ENCODE measurements around the gene PPP2R3B.
A peak's percentile ranks its signal among the peaks of the same experiment; 100 is the strongest.

PPP2R3B gene

GRCh38 chrX:318068-318738, 68.5 kb downstream of the PPP2R3B start:
- TF ChIP-seq CTCF (IDR thresholded peaks at IDR 0.05; ENCODE audit: extremely low read depth, missing control alignments) = no peak
- peak; percentile 97 for DNase-seq (ENCODE audit: low spot score)

GRCh38 chrX:317424-318067, 69.2 kb downstream of the PPP2R3B start:
- DNase-seq (ENCODE audit: low spot score) = peak; percentile 93

GRCh38 chrX:316351-317325, 70.1 kb downstream of the PPP2R3B start:
- no peak for TF ChIP-seq CTCF (IDR thresholded peaks at IDR 0.05; ENCODE audit: extremely low read depth, missing control alignments)
- DNase-seq (ENCODE audit: low spot score) = no peak

More at GRCh38 chrX:317424-318067, 69.2 kb downstream of the PPP2R3B start:
- TF ChIP-seq CTCF (IDR thresholded peaks at IDR 0.05; ENCODE audit: extremely low read depth, missing control alignments) = no peak

- no peak for TF ChIP-seq CTCF (IDR thresholded peaks at IDR 0.05; ENCODE audit: extremely low read depth, missing control alignments)
- no peak for DNase-seq (ENCODE audit: low spot score)
Observed at GRCh38 chrX:314781-315595, 71.7 kb downstream of the PPP2R3B start.

- DNase-seq (ENCODE audit: low spot score) = no peak
- TF ChIP-seq CTCF (IDR thresholded peaks at IDR 0.05; ENCODE audit: extremely low read depth, missing control alignments) = no peak
Observed at GRCh38 chrX:314049-314448, 72.7 kb downstream of the PPP2R3B start.

- DNase-seq (ENCODE audit: low spot score) = no peak
- TF ChIP-seq CTCF (IDR thresholded peaks at IDR 0.05; ENCODE audit: extremely low read depth, missing control alignments) = no peak
Observed at GRCh38 chrX:313546-313945, 73.2 kb downstream of the PPP2R3B start.
